ENCODE results near the gene ADPGK.
"Not testable (repeated sequence)": the region's sequence is repeated elsewhere in the genome, so short reads cannot be mapped to it uniquely, and the experiment has no call there.

ADPGK gene

DNA sequence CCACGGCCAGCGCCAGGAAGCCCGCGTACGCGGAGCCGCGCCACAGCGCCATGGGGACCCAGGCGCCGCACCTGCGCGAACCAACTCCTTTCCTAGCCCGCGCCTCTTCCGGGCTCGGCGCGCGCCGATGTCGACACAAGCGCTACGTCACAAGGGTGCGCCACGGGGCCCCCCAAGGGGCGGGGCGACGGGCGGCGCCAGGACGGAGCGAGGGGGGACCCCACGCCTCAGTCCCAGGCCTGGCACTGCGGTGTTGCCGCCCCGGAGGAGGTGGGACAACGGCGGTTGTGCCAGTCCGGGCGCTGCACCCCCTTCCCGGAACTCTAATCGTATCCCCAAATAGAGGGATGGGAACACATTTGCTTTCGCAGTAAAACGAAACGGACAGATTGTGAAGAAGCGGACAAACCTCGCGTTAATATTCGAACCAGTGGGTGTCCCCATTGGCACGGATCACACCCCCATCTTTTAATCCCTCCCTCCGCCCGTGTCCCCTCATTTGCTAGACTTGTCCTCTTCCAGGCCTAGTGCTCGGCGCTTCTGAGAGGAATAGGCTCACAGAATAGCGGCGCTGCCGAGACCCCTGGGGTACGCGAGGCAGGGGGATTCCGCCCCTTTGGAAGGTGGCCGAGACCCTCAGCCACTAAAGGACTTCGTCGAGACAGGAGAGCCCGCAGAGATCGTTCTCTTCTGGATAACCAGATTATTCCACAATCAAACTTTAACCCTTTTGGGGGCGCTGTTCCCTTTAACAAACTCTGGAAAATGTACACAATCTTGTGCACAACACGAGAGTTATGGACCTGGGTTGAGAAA, at the start of gene ADPGK:
Gene ADPGK, minus strand, starts transcription at position 119 of the 816 bp plus-strand sequence. Its CDS starts 67 bp downstream, at position 52.
- DNase-seq (ENCODE audit: low read depth in 2 of 2): peak; percentile 89 to 92

DNA sequence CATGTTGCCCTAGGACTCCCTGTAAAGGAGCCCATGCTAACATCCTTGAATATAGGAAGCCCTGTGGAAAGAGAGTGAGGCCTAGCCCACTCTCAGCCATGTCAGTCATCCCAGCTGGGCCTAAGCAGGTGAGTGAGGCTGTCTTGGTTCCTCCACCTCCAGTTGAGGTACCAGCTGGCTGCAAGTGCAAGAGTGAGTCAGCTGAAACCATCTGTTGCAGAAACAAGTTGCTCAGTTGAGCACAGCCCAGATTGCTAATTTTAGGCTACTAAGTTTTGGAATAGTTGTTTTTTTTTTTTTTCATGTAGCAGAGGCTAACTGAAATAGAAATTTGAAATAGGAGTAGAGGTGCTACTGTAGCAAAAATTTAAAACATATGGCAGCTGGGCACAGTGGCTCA, 43.7 kb upstream of the ADPGK start:
- no peak for DNase-seq (ENCODE audit: low read depth in 2 of 2)

DNA sequence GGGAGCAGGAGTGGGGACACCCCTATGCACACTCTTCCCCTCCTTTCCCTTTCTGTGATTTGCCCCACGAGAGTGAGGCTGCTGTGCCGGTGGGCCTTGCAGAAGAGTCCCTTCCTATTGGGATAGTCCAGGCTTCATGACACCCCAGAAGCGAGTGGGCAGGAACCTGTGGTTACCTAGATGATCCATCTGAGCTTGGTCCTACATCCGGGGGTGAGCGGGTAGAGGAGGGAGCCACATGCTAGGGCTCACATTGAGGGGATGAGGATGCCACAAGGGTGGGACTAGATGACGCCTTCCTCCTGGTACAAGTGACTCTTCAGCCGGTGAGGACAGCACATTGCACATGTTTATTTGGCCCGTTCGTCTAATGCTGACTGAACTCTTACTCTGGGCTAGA, 43.1 kb upstream of the ADPGK start:
- DNase-seq (ENCODE audit: low read depth in 2 of 2): no peak

DNA sequence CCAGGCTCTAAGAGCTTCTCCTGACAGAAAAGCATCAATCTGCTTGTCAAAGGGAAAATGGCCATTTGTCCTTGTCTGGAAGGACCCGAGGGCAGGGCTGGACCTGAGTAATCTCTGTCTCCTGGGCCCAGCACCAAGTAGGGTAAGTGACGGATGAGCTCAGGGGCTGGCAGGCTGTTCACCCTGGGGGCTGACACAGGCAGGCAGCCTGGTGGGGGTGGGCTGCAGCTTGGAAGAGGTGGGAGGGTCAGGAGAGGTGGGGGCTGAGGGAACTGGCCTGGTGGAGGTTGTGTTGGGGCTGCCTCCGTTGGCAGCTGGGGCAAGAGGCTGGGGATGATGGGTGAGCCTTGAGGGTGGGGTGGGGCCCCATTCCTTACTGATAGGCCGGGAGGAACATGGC, 42.3 kb upstream of the ADPGK start:
- no peak for DNase-seq (ENCODE audit: low read depth in 2 of 2)

DNA sequence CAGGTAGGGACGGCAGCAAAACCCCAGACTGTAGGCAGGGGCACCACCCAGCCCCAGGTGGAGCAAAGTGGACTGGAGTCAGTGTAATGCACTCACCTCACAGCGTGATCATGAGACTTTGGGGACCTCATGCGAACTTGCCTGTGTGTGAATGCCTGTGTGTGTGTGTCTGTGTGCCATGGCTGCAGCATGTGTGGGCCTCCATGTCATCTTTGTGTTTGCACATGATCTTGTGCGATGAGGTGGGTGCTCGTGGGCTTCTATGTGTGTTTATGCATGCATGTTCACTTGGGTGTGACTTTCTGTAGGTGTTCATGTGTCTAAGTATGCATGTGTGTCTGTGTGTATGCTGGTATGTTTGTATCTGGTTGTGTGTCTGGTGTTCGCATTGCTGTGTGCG, 41.2 kb upstream of the ADPGK start:
- no peak for DNase-seq (ENCODE audit: low read depth in 2 of 2)

DNA sequence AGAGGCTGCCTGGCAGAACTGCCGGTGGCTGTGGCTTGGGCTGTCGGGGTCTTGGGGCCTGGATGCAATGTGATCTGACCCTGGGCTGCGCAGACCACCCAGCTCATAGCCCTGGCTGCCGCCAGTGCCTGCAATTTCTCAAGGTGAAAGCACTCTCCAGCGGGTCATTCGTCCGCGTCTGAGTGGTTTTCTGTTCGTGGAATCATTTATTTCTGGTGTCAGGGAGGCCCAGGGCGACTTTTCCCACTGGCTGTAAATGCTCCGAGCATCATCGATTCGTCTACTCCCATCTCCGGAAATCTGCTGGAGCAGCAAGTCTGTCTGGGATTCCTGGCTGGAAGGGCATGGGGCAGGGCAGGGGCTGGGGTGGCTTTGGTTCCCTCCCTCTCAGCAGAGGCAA, 40.6 kb upstream of the ADPGK start:
- DNase-seq (ENCODE audit: low read depth in 2 of 2): no peak

DNA sequence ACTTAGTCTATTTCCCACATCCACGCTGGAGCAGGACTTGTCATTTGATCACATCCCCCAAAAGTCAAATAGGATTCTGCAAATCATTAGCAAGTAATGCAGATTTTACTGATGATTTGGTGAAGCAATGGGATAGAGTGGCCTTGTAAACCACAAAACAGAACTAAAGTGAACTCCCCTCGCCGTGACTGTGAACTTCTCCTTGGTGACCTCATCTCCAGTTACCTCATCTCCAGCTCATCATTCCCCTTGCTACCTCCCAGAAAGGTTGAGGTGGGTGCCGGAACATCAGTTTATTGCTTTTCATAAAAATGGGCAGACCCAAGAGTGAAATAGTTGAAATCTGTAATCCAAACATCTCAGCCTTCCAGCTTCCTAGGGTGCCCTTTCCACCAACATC, 36.7 kb upstream of the ADPGK start:
- DNase-seq (ENCODE audit: low read depth in 2 of 2): no peak

DNA sequence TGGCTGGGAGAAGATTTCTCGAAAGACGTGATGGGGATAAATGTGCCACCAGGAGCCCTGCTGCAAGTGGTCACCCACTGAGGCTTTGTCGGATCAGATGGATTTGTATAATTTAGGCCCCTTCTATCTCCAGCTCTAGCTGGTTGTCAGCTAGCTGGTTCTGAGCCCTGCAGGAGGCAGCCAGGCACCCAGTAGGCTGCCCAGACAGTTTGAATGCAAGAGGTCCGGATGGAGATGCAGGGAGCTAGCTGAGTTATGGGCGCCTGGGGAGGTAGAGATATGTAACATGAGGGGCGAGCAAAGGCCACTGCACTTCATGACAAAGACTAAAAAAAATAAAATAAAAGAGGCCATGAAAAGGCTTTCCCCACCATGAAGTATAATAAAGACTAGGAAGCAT, 35.1 kb upstream of the ADPGK start:
- no peak for DNase-seq (ENCODE audit: low read depth in 2 of 2)

DNA sequence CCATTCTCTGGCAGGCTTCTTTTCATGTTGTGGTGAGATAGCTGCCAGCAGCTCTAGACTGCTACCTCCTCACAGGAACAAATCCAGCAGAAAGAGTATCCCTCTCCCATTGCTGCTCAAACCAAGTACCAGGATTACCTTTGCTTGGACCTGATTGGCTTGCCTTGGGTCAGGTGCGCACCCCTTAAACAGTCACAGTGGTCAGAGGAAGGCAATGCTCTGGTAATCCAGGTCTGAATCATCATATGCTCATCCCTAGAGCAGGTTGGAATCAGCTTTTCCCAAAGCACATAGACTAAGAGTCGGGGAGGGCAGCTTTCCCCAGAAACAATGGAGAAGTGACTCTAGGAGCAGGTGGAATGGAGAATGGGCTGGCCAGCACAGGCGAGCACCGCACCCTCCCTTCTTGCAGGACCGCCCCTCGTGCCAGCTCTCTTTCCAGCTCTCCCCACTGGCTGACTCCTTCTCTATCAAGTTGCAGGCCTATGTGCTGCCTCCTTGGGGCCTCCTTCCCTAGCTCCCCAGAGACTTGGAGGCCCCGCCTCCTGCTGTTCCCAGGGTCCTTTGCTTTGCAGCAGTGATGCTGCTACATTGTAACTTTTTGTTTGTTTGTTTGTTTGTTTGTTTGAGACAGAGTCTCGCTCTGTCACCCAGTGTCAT, 29.9 kb upstream of the ADPGK start:
- no peak for DNase-seq (ENCODE audit: low read depth in 2 of 2)

DNA sequence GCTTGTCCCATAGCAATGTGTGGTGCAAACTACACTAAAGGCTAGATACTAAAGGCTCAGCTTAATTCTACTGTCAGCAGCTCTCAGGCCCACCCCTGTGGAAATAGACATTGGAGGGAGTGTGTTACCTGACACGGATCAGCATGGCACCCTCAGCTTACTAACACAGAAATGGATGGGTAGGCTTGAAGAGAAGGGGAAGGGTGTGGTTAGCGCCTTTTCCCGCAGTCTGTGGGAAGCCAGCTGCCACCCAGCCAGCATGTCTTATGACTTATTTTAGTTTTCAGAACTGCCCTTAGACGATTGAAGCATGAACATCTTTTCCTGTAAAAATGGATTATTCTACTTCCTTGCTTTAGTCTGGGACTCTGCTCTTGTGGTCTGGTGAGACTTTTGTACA, 25.8 kb upstream of the ADPGK start:
- DNase-seq (ENCODE audit: low read depth in 2 of 2): no peak

DNA sequence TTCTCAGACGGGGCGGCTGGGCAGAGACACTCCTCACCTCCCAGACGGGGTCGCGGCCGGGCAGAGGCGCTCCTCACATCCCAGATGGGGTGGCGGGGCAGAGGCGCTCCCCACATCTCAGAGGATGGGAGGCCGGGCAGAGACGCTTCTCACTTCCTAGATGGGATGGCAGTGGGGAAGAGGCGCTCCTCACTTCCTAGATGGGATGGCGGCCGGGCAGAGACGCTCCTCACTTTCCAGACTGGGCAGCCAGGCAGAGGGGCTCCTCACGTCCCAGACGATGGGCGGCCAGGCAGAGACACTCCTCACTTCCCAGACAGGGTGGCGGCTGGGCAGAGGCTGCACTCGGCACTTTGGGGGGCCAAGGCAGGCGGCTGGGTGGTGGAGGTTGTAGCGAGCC, 23.8 kb upstream of the ADPGK start:
- DNase-seq (ENCODE audit: low read depth in 2 of 2): not testable (repeated sequence)

DNA sequence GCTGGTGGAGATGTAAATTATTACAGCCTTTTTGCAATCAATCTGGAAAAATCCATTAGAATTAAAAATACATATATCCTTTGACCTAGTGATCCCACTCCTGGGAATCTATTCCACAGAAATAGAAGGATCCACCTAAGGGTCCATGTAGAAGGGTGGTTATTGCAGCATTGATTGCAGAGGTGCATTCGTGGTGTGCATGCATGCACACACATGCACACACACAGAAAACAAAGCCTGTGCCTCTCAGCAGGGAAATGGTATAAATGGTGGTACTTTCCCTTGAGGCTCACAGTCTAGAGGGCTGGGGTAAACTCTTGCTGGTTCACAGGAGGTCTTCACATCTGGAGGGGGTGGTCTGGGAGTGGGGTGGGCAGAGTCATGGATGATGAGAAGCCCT, 19.4 kb upstream of the ADPGK start:
- DNase-seq (ENCODE audit: low read depth in 2 of 2): no peak

DNA sequence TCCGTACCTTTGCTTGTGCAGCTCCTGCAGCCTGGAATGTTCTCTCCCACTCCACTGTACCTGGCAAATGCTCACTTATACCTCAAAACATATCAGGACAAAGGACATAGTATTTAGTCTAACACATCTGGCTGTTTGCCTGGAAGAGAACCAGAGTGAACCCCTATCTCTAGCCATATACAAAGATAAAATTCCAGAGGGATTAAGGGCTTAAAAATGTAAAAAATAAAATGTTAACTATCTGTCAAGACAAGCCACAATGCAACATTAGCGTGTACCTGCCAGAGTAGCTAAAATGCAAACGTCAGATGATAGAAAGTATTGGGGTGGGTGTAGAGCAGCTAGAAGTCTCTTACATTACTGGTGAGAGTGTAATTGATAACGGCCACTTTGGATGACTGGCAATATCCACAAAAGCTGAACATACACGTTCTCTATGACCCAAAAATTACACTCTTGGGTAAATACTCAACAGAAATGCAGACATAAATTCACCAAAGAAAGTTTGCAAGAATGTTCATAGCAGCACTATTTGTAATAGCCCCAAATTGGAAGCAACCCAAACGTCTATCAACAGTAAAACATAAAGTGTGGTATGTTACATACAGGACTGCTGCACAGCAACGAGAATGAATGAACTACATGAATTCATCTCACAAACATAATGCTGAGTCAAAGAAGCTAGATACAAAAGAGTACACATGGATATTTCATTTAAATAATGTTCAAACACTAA, 18.2 kb upstream of the ADPGK start:
- DNase-seq (ENCODE audit: low read depth in 2 of 2): no peak

DNA sequence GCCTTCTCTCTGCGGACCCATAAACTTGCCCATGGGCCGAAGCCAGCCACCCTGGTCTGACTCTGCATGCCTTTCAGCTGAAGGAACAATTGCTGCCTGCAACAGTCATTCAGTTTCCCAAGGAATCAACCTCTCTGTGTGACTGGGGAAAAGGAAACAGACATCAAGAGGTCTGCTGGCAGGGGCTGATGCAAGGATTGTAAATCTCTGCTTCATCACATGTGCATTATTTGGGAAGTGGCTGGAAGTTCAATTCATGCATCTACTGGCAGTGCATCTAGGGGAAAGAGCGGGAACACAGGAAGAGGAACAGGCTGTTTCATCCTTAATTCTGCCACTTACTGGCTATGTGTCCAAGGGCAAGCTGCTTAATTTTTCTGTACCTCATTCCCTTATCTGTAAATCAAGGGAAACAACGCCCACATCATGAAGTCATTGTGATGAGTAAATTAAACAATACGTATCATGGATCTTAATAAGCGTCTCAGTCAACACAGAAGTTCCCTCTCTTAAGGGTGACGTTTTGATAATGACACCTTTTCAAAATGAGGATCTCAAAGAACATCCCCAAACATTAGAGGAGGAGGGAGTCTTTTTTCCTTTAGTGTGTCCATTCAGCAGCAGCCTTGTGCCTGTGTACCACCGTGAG, 17.4 kb upstream of the ADPGK start:
- no peak for DNase-seq (ENCODE audit: low read depth in 2 of 2)

DNA sequence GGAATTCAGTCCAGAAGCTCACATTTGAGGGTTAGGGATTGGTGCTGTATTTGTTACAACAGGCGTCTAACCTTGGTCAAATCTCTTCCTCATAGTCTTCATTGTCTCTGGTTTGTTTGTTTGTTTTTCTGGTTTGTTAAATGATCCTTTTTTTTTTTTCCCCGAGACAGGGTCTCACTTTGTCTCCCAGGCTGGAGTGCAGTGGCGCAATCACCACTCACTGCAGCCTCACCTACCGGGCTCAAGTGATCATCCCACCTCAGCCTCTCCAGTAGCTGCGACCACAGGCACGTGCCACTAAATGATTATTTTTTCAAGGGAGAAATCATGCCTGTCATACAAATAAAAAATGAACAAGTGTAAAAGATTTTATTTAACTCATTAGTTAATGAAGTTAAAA, 14.3 kb upstream of the ADPGK start:
- DNase-seq (ENCODE audit: low read depth in 2 of 2): no peak

DNA sequence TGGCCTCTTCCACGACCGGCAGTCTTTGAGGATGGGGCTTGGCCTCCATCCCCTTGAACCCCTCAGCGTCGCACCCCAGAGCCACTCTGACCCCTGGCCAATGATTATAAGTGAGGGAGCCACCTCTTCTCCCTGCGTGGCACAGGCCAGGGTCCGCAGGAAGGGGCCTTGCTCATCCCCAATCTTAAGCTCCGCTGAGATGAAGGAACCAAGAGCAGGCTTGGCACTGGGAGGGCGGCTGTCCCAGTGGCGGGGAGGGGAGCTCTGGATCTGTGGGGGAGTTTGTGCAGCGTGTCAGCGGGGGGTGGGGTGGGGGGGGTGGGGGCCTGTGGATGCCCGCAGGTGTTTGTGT, 13.8 kb upstream of the ADPGK start:
- no peak for DNase-seq (ENCODE audit: low read depth in 2 of 2)

DNA sequence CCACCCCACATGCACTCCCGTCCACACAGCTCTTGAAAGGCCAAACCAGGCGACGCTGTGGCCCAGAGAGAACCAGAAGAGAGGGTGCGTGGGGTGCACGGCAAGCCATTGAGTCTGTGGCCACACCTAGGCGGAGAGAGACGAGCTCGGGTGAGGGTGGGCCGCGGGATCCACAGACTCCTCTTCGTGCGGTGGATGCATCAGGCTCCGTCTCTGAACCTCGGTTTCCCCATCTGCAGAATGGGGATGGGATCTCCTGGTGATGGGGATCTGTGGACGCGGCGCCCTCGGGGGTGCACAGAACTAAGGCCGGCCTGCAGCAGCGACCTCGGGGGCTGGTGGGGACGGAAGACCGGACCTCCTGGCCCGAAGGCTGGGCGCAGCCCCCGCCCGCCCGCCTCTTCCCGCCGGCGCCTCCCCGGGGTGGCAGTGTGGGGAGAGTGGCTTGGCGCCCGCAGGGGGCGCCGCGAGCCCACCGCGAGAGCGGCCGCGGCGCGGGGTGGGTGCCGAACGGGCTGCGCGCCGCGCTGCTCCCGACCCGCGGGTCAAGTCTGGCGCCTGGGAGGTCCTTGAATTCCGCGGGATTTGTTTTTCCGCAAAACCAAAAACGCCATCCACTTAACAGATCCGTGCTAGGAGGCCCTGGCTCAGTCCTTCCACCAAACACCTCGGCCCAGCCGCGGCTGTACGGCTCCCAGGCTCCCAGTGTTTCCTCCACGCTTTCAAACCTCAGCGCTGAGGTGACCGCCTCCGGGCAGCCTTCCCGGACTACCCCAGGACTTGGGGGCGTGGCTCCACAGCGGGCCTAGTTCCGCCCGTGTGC, 13.2 kb upstream of the ADPGK start:
- no peak for DNase-seq (ENCODE audit: low read depth in 2 of 2)

DNA sequence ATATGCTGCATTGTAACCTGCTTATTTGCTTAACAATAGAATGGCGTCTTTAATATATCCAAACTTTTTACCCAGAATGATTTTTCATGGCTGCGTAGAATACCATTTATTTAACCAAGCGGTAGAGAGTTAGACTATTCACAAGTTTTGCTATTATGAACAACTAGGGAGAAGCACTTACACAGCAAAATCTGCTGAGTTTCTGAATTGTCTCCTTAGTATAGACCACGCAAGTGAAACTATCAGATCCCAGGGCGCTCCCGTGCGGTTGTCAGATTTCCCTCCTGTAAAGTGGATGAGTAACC, 12.6 kb upstream of the ADPGK start:
- no peak for DNase-seq (ENCODE audit: low read depth in 2 of 2)

DNA sequence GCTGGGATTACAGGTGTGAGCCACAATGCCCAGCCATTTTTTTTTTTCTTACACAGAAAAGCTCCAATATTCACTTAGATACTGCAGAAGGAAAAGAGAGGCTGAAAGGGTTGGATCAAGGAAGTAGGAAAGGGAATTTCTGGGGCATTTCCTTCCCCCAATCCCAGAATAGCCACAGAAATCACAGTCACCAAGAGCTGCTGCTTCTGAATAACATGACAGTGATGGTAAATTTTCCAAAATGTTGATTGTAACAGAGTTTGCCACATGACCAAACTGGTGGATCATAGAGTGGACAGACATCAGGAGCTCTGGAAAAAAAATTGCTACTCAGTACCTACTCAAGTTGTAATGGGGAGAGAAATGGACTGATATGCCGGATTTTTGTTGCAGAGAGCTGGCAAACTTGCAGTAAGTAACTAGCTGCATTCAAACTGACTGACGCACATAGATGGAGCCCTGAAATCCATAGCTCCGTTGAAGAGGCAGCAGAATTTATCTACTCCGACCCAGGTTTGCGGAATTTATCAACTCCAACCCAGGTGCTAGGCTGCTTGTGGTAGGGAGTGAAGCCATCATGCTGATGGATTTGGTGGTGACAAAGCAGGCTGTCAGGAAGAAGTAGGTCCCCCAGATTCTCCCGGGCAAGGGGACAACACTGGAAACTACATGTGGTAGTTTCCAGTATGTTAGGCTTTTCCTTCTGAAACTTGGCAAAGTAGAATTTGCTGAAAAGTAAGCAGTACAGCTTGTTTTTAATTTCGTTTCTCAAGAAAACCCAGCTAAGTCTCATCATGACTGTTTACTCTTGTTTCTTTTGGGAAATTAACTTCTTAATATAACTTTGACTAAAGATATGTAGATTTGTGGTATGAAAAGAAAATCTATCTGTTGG, 10.5 kb upstream of the ADPGK start:
- DNase-seq (ENCODE audit: low read depth in 2 of 2): no peak

DNA sequence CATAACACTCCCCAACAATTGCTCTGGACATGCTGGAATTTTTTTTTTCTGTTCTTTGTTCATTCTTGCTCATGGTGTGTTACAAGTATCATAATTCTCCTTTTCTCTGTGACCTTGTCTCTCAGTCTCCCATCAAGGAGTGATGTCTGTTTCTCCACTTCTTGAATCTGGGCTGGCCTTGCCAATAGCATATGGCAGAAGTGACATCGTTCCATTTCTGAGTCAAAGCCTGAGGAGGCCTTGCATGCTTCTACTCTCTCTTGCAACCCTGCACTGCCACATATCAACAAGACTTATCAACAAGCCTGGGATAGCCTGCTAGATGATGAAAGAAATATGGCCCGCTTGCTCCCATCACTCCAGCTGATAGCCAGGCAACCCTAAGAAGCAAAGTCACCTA, 8.9 kb upstream of the ADPGK start:
- DNase-seq (ENCODE audit: low read depth in 2 of 2): no peak

Measured in stimulated activated CD8-positive, alpha-beta memory T cell treated with anti-CD3 and anti-CD28 coated beads, Interleukin-15, amount 100 ng/mL, for 48 hours (primary cell).